Measurements from ENCODE around the gene KIFC3.

KIFC3 gene

GRCh38 chr16:57846078-57846697 lies 43.9 kb upstream of the KIFC3 start:
- TF ChIP-seq EZH2 (optimal IDR thresholded peaks at IDR 0.05; ENCODE audit: low read depth, low read length): no peak
- 0 out of 2 replicates have a peak, but pooled peaks have one; percentile 3 for TF ChIP-seq CTCF (IDR thresholded peaks at IDR 0.05; ENCODE audit: low read length)
- no peak for TF ChIP-seq EZH2phosphoT487 (IDR thresholded peaks at IDR 0.05; ENCODE audit: low read length)
- no peaks in the 10 kb centered on the region for H3K27me3 ChIP-seq (replicated peaks; ENCODE audit: insufficient read depth, low read length)
- no peaks in the 10 kb centered on the region for H3K36me3 ChIP-seq (replicated peaks; ENCODE audit: insufficient read depth, low read length)
- H2AFZ ChIP-seq (ENCODE audit: low read length): peak overlapping the region; percentile 62
- H3K4me1 ChIP-seq (ENCODE audit: low read length): peaks cover 16% of the 10 kb centered on the region
- peak overlapping the region; percentile 40 for H3K4me3 ChIP-seq (ENCODE audit: low read length)
- peak; percentile 87 for DNase-seq
- peak overlapping the region; percentile 47; the same call in 1 of the 2 replicates for H3K4me2 ChIP-seq (ENCODE audit: low read depth, low read length)
- H3K79me2 ChIP-seq (ENCODE audit: low read length): no peaks in the 10 kb centered on the region
- no peaks in the 10 kb centered on the region for H3K9me3 ChIP-seq (replicated peaks; ENCODE audit: insufficient read depth, low read length)
- H4K20me1 ChIP-seq (ENCODE audit: insufficient read depth, low read length): no peaks in the 10 kb centered on the region
- H3K9me2 ChIP-seq (replicated peaks; ENCODE audit: insufficient read depth, low read length): no peaks in the 10 kb centered on the region
- H3K27ac ChIP-seq (ENCODE audit: low read length): peak overlapping the region; percentile 79
- peaks cover 20% of the 10 kb centered on the region for H3F3A ChIP-seq (ENCODE audit: insufficient read depth, low read length)
- peak overlapping the region; percentile 34; the same call in 1 of the 2 replicates for H3K9ac ChIP-seq (ENCODE audit: low read length)

- H2AFZ ChIP-seq (ENCODE audit: low read length): no peak overlapping the region
- H3K36me3 ChIP-seq (replicated peaks; ENCODE audit: insufficient read depth, low read length): no peaks in the 10 kb centered on the region
- DNase-seq: no peak
- H3K79me2 ChIP-seq (ENCODE audit: low read length): no peaks in the 10 kb centered on the region
- peaks cover 20% of the 10 kb centered on the region for H3F3A ChIP-seq (ENCODE audit: insufficient read depth, low read length)
- no peaks in the 10 kb centered on the region for H3K9me2 ChIP-seq (replicated peaks; ENCODE audit: insufficient read depth, low read length)
- H3K4me3 ChIP-seq (ENCODE audit: low read length): no peak overlapping the region
- no peak overlapping the region for H3K27ac ChIP-seq (ENCODE audit: low read length)
- H3K4me1 ChIP-seq (ENCODE audit: low read length): peaks cover 16% of the 10 kb centered on the region
- H3K9me3 ChIP-seq (replicated peaks; ENCODE audit: insufficient read depth, low read length): no peaks in the 10 kb centered on the region
- TF ChIP-seq EZH2phosphoT487 (IDR thresholded peaks at IDR 0.05; ENCODE audit: low read length) (no peak), CTCF (IDR thresholded peaks at IDR 0.05; ENCODE audit: low read length) (no peak), EZH2 (optimal IDR thresholded peaks at IDR 0.05; ENCODE audit: low read depth, low read length) (no peak)
- no peaks in the 10 kb centered on the region for H3K27me3 ChIP-seq (replicated peaks; ENCODE audit: insufficient read depth, low read length)
- no peaks in the 10 kb centered on the region for H4K20me1 ChIP-seq (ENCODE audit: insufficient read depth, low read length)
- no peak overlapping the region for H3K4me2 ChIP-seq (ENCODE audit: low read depth, low read length)
- no peak overlapping the region for H3K9ac ChIP-seq (ENCODE audit: low read length)
These were observed 42.8 kb upstream of the KIFC3 start for GRCh38 chr16:57845115-57845514.

- H3K4me3 ChIP-seq (ENCODE audit: low read length): no peak overlapping the region
These were observed 42.2 kb upstream of the KIFC3 start for GRCh38 chr16:57844416-57845030.

More at GRCh38 chr16:57844416-57845030, 42.2 kb upstream of the KIFC3 start:
- Histone ChIP-seq H2AFZ (ENCODE audit: low read length) (no peak overlapping the region), H3K9ac (ENCODE audit: low read length) (no peak overlapping the region), H3K4me2 (ENCODE audit: low read depth, low read length) (no peak overlapping the region), H3K9me3 (replicated peaks; ENCODE audit: insufficient read depth, low read length) (no peaks in the 10 kb centered on the region), H3K36me3 (replicated peaks; ENCODE audit: insufficient read depth, low read length) (no peaks in the 10 kb centered on the region), H3F3A (ENCODE audit: insufficient read depth, low read length) (peaks cover 20% of the 10 kb centered on the region), H3K27ac (ENCODE audit: low read length) (no peak overlapping the region), H3K79me2 (ENCODE audit: low read length) (no peaks in the 10 kb centered on the region), H4K20me1 (ENCODE audit: insufficient read depth, low read length) (no peaks in the 10 kb centered on the region), H3K27me3 (replicated peaks; ENCODE audit: insufficient read depth, low read length) (no peaks in the 10 kb centered on the region), H3K4me1 (ENCODE audit: low read length) (peaks cover 16% of the 10 kb centered on the region), H3K9me2 (replicated peaks; ENCODE audit: insufficient read depth, low read length) (no peaks in the 10 kb centered on the region)
- TF ChIP-seq EZH2 (optimal IDR thresholded peaks at IDR 0.05; ENCODE audit: low read depth, low read length) (no peak), CTCF (IDR thresholded peaks at IDR 0.05; ENCODE audit: low read length) (no peak), EZH2phosphoT487 (IDR thresholded peaks at IDR 0.05; ENCODE audit: low read length) (no peak)
- no peak for DNase-seq
